Skin of body (tissue), 2 donors: ENCODE results near the gene CALD1. TPM values are rescaled to one million over a fixed set of nuclear protein-coding genes. Genes with fewer than 3 reads are reported as not detected.

Experiments used
- DNase-seq: peaks from one replicate; lab custom pipeline; 2025; lab: John Stamatoyannopoulos, UW
- total RNA-seq: library from RNA; depleted of rRNA; stranded (reverse); fragments of >200 nt; gene quantifications from one replicate; pipeline ENCODE4 v1.2.3, GENCODE V29; 2014

CALD1 gene
- total RNA-seq, 1 donor from 2014 or later, result 196 TPM

- peak; percentile 81 for DNase-seq
Observed at GRCh38 chr7:134920026-134920753, 140.8 kb downstream of the CALD1 start.

DNA sequence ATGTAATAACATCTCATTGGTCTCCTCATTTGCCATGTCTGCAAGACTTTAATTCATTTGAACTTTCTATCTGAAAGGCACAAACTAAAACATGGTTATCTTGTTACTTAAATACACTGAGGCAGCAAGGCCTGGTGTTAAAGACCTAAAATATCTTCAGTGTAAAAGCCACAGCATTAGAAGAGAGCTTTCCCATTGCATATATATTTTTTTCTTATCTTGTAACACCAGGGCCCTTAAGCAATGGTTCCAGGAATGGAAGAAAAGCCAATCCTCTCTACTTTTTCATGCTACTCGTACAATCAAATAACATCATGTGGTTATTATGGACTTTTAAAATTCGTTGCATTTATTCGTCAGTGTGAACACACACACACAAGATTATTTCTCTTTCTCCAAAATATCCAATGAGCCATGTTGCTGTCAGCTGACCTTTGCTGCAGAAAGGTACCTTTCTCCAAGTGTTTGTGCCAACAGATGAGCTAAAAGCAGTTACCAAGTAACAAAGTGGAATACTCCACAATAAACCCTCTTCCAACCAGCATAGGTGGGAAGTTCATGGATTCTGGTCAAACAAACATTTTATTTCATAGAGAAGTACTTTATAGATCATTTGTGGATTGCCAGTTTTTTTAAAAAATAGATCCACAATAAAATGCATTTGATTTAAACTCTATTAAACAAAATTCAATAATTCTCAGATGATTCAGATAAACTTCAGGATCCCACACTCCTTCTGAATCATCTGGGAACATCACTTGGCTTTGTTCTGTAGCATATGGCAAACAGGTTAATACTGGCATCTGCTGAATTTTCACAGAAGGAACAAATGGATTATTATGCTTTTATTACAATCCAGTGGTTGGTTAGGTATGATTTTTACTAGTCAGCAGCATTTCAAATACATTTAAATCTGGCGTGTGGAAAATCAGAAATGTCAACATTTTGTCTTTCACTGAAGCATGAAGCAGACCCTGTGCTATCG is 143.6 kb downstream of the CALD1 start:
- DNase-seq, result no peak

DNA sequence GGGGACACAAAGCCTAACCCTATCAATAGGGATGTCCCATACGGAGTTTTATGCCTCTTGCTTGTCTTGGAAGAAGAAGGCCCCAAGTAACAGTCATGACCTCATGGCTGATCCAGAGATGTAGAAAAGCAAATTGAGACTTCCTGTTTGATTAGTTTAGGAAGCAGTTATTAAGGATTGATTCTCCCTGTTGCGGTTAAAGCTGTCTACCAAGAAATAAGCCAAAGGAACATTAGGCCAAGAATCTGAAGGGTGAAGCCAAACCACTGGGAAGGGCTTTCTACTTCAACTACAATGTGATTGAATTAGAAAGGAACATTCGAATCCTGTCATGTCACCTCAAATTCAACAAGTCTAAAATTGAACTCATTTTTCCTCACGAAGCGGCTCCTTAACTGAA is 146.3 kb downstream of the CALD1 start:
- DNase-seq, result no peak

DNA sequence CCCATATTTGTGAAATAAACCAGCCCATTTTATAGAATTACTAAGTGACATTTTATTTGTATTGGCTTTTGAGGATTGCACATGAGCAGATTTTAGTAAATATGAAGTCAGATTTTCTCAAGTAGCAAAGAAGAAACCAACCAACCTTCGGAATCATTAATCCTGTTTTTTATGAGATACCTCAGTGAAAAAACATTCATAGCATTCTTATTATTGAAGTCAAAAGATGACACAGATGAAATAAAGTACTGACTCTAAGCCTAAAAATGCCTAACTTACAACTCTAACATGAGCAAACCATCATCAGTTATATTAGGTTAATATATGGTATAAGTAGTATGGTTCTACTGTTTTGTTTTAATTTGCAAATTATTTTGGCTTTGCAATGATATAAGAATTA is 147.0 kb downstream of the CALD1 start:
- DNase-seq, result no peak

- DNase-seq, result no peak
Observed at GRCh38 chr7:134927076-134927475, 147.6 kb downstream of the CALD1 start.

GRCh38 chr7:134927723-134928122 is 148.3 kb downstream of the CALD1 start:
- no peak for DNase-seq

- DNase-seq, result no peak
Observed at GRCh38 chr7:134928554-134928953, 149.1 kb downstream of the CALD1 start.

- no peak for DNase-seq
Observed at GRCh38 chr7:134931487-134931886, 152.1 kb downstream of the CALD1 start.

GRCh38 chr7:134932707-134933370 is 153.4 kb downstream of the CALD1 start:
- no peak for DNase-seq

- DNase-seq, result no peak
Observed at GRCh38 chr7:134933460-134934068, 154.1 kb downstream of the CALD1 start.

DNA sequence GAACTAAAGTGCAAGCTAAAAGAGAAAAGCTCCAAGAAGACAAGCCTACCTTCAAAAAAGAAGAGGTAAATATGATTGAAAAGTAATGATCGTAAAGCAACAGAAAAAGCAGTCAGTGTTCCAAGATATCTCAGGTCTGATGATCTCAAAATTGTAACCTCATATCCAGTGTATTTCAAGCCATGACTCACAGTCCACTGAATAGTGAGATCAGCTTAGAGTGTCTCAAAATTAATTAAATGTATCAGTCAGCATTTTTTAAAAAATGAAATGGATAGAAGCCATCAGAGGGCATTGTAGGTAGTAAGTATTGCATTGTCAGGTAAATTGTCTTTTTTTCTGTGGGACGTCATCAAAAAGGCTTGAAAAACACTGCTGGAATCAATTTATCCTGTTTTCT is 156.3 kb downstream of the CALD1 start:
- DNase-seq, result no peak

DNA sequence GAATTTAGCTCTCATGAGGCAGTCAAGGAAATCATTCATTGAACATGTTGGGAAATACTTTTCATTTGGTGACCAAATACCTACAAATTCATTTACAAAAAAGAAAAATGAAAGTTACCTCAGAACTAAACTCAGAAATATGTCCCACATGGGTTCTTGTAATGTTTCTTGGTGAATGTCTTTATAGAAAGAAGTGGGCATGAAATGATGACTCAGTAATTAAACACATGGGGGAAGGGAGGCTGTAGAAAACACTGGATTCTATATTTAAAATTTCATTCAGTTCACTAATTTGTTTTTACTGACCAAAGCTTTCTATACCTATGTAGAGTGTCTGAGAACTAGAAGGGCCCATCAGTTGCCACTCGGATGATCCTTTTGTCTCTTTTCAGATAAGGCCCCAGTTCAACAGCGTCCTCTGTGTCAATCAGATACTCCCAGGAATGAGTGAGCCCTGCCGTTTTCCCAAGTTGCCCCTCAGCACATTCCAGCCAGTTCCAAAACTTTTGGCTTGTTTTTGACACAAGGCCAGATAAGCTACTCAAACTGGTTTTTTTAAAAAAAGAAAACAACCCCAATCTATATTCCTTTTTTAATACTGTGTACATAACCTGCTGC is 157.6 kb downstream of the CALD1 start:
- DNase-seq, result no peak

GRCh38 chr7:134938141-134938540 is 158.7 kb downstream of the CALD1 start:
- no peak for DNase-seq

DNA sequence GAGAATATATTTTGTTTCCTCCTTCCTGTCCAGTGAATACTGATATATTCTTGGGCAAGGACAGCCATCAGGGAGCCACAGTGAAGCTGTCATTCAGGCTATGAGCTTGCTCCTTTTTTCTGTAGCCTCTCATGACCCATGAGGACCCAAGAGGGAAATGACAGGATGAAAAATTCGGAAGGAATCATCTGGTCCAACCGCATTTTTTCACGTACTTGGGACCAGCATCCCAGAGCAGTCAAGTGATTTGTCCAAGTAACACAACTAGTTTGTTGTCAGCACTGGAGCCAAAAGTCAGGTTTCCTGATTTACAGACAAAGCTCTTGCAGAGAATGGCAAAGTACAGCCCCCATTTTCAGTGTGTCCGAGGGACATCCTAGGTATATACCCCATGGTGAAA is 159.7 kb downstream of the CALD1 start:
- no peak for DNase-seq

GRCh38 chr7:134940729-134941128 is 161.3 kb downstream of the CALD1 start:
- no peak for DNase-seq

- DNase-seq, result no peak
Observed at GRCh38 chr7:134941185-134941900, 161.9 kb downstream of the CALD1 start.

DNA sequence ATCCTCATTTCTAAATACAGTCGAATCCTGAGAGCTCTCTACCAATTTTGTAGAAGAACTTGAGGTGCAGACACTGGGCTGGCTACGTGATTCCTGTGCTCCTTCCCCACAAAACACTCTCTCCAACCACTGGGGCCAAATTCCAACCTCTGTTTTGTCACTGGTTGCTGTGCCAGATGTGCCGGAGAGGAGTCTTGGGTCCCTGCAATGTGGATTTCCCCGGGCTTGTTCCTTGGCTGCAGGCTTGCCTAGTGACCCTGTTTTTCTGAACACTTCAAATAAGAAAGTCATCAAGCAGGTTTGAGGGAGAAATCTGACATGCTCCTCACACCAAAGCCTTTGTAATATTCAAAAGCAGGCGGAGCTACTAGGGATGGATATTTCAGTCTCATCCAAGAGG is 162.5 kb downstream of the CALD1 start:
- DNase-seq, result no peak

- DNase-seq, result no peak
Observed at GRCh38 chr7:134942690-134943466, 163.4 kb downstream of the CALD1 start.

- peak; percentile 37 for DNase-seq
Observed at GRCh38 chr7:134943785-134944400, 164.5 kb downstream of the CALD1 start.
